Nephron (organoid): Measurements from ENCODE around the gene FARP2.

Source experiments
- H3K27ac Mint-ChIP-seq, 3 experiments: 2 replicates each; pipeline ENCODE4 v1.8.0; 2020; ENCODE audit warnings: mixed read lengths in 3 of 3, mild to moderate bottlenecking in 2 of 3, moderate library complexity in 1 of 3
- H3K27me3 Mint-ChIP-seq: 2 replicates; pipeline ENCODE4 v1.8.0; 2021; ENCODE audit warnings: low read depth, mild to moderate bottlenecking, moderate library complexity, mixed read lengths
- H3K36me3 Mint-ChIP-seq: 2 replicates; pipeline ENCODE4 v1.8.0; 2020; ENCODE audit warnings: low read depth, mixed read lengths
- H3K4me1 Mint-ChIP-seq: 2 replicates; pipeline ENCODE4 v1.8.0; 2020; ENCODE audit warnings: mixed read lengths
- H3K4me3 Mint-ChIP-seq, 3 experiments: 2 replicates each; pipeline ENCODE4 v1.8.0; 2020; ENCODE audit warnings: mild to moderate bottlenecking in 3 of 3, mixed read lengths in 3 of 3, moderate library complexity in 2 of 3
- H3K9me3 Mint-ChIP-seq: 2 replicates; pipeline ENCODE4 v1.8.0; 2020; ENCODE audit warnings: mixed read lengths
- CTCF ChIP-seq, 3 experiments: fragments of 200-600 bp; sonication (generic); IDR thresholded peaks; one replicate each; pipeline ENCODE4 v1.5.0; 2021; ENCODE audit warnings: antibody characterized with exemption in 3 of 3; ENCODE audit not compliant: unreplicated experiment in 3 of 3

FARP2 gene

GRCh38 chr2:241355983-241356870 is at the start of gene FARP2:
FARP2 (plus strand) TSS chr2:241356285; CDS start chr2:241373108, 16,823 bp downstream.
- peaks cover 46% of the 10 kb centered on the region for H3K4me1 Mint-ChIP-seq
- H3K36me3 Mint-ChIP-seq, result peaks cover 29% of the 10 kb centered on the region
- no peaks in the 10 kb centered on the region for H3K27me3 Mint-ChIP-seq
- peak within 1 kb of the TSS; percentile 83 to 90 (median 85) for H3K4me3 Mint-ChIP-seq
- no peak for TF ChIP-seq CTCF (IDR thresholded peaks at IDR 0.05; ENCODE audit: unreplicated experiment in 3 of 3)
- no peaks in the 10 kb centered on the region for H3K9me3 Mint-ChIP-seq
- peak within 1 kb of the TSS; percentile 84 to 97 (median 87) for H3K27ac Mint-ChIP-seq

GRCh38 chr2:241307055-241307454 is 49.0 kb upstream of the FARP2 start:
- Mint-ChIP-seq H3K27me3 (no peaks in the 10 kb centered on the region), H3K4me3 (no peak overlapping the region), H3K36me3 (peaks cover 5% of the 10 kb centered on the region), H3K27ac (no peak overlapping the region), H3K4me1 (peaks cover 47% of the 10 kb centered on the region), H3K9me3 (no peaks in the 10 kb centered on the region)
- TF ChIP-seq CTCF (IDR thresholded peaks at IDR 0.05; ENCODE audit: unreplicated experiment in 3 of 3), result no peak

GRCh38 chr2:241308267-241308666 is 47.8 kb upstream of the FARP2 start:
- H3K27ac Mint-ChIP-seq, result no peak overlapping the region
- H3K36me3 Mint-ChIP-seq, result peaks cover 5% of the 10 kb centered on the region
- no peaks in the 10 kb centered on the region for H3K27me3 Mint-ChIP-seq
- no peaks in the 10 kb centered on the region for H3K9me3 Mint-ChIP-seq
- H3K4me1 Mint-ChIP-seq, result peaks cover 52% of the 10 kb centered on the region
- no peak overlapping the region for H3K4me3 Mint-ChIP-seq
- TF ChIP-seq CTCF (IDR thresholded peaks at IDR 0.05; ENCODE audit: unreplicated experiment in 3 of 3), result no peak

GRCh38 chr2:241308832-241309500 is 47.1 kb upstream of the FARP2 start:
- H3K27ac Mint-ChIP-seq, result no peak overlapping the region

GRCh38 chr2:241309684-241310117 is 46.4 kb upstream of the FARP2 start:
- no peak for TF ChIP-seq CTCF (IDR thresholded peaks at IDR 0.05; ENCODE audit: unreplicated experiment in 3 of 3)
- Mint-ChIP-seq H3K27ac (peak overlapping the region in 1 of 3 experiments; percentile 62), H3K27me3 (no peaks in the 10 kb centered on the region), H3K4me3 (peak overlapping the region in 1 of 3 experiments; percentile 0), H3K9me3 (no peaks in the 10 kb centered on the region), H3K36me3 (peaks cover 5% of the 10 kb centered on the region), H3K4me1 (peaks cover 41% of the 10 kb centered on the region)

More at GRCh38 chr2:241308832-241309500, 47.1 kb upstream of the FARP2 start:
- Mint-ChIP-seq H3K27me3 (no peaks in the 10 kb centered on the region), H3K36me3 (peaks cover 5% of the 10 kb centered on the region), H3K4me3 (no peak overlapping the region), H3K9me3 (no peaks in the 10 kb centered on the region), H3K4me1 (peaks cover 46% of the 10 kb centered on the region)
- no peak for TF ChIP-seq CTCF (IDR thresholded peaks at IDR 0.05; ENCODE audit: unreplicated experiment in 3 of 3)
